Uterus (tissue), 2 donors: ENCODE results near the gene PSMD6.

Experiments used
- POLR2A ChIP-seq, 2 donors: fragments of 450-650 bp; IDR thresholded peaks; one replicate each; pipeline ENCODE4 v1.6.1; 2016; ENCODE audit warnings: antibody characterized with exemption in 2 of 2, mild to moderate bottlenecking in 1 of 2, moderate library complexity in 1 of 2
- TF ChIP-seq, protein P1 (sequence below), 4 experiments: fragments of 200-600 bp in 2 of 4; fragments of 450-650 bp in 2 of 4; sonication (generic) in 2 of 4; IDR thresholded peaks; one replicate each; pipeline ENCODE4 v1.5.1; 2016 to 2019; ENCODE audit warnings: antibody characterized with exemption in 4 of 4, mild to moderate bottlenecking in 2 of 4, moderate library complexity in 1 of 4

DNA sequence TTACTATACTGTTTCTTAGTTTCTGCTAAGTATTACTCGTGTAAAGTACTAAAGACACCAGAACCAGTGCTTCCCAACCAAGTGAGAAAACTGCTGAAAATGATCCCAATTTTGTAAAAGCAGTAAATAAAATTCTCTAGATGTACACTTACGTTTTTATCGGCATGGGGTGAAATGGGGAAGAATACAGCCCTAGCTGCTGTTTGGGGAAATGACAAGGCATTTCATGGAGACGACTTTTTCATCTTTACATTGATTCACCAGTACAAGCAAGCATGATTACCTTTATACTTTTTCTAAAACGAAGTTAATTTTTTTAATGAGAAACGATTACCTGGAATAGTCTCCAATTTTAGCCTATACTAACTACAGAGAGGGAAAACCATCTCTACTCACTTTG lies 1.4 kb downstream of the PSMD6 start:
- TF ChIP-seq, protein P1, sequence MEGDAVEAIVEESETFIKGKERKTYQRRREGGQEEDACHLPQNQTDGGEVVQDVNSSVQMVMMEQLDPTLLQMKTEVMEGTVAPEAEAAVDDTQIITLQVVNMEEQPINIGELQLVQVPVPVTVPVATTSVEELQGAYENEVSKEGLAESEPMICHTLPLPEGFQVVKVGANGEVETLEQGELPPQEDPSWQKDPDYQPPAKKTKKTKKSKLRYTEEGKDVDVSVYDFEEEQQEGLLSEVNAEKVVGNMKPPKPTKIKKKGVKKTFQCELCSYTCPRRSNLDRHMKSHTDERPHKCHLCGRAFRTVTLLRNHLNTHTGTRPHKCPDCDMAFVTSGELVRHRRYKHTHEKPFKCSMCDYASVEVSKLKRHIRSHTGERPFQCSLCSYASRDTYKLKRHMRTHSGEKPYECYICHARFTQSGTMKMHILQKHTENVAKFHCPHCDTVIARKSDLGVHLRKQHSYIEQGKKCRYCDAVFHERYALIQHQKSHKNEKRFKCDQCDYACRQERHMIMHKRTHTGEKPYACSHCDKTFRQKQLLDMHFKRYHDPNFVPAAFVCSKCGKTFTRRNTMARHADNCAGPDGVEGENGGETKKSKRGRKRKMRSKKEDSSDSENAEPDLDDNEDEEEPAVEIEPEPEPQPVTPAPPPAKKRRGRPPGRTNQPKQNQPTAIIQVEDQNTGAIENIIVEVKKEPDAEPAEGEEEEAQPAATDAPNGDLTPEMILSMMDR (IDR thresholded peaks at IDR 0.05): no peak
- no peak for TF ChIP-seq POLR2A (IDR thresholded peaks at IDR 0.05)
